GM11168 (cell line): ENCODE data around the gene SP100.

Experiments used
- in situ Hi-C: fragments of 300-500 bp; cut with MboI; formaldehyde crosslinking; loops from one replicate; pipeline ENCODE4 v1.12.0; 2022; ENCODE audit warnings: low sequenced_read_pairs; ENCODE audit not compliant: unreplicated experiment

The SP100 gene

GRCh38 chr2:230592775-230593174, 176.8 kb downstream of the SP100 start:
- in situ Hi-C loops = no loop called here
